ENCODE data around the gene ZNF556. TPM values are rescaled to one million over a fixed set of nuclear protein-coding genes. Genes with fewer than 3 reads are reported as not detected.

The ZNF556 gene
- not detected for total RNA-seq

DNA sequence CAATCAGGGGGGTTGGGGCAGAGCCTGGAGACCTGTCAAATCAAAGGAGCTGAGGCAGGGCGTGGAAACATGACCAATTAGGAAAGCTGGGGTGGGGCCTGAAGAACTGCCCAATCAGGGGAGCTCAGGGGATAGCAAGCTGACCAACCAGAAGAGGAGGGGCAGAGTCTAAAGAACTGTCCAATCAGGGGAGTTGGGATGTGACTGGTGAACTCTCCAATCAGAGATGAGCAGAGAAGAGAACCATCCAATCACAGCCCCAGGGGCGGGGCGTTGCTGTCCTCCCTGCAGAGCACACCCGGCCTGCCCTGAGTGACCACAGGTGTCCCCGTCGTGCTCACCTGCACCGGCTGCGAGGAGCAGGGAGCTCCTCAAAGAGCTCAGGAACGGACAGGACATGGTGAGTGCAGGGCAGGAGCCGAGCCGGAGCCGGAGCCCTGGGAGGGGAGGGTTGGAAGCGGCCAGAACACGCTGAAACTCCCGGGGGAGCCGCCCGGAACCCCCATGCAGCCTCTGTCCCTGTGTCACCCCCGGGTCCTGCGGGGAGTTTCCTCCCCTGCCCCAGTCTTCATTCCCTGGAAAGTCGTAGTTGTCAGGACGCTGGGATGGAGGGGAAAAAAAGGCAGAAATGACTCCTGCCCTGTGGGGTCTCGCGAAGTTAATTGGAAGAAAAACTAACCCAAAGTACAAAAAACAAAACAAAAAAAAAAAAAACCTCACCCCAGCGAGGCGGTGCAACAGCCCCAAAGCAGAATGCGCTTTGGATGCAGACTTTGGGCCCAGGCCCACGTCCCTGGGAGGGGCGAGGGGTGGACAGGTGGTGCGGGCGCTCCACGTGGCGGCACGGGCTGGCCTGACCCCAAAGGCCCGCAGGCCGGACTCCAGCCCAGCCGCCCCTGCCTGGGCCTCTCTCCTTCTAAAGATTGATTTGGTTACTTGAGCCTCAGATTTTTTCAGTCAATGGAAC lies at the start of gene ZNF556:
ZNF556 (plus strand) TSS at position 311 of the 967 bp plus-strand sequence; CDS start at position 398, 87 bp downstream.
- no peak for DNase-seq (ENCODE audit: low spot score)
- no peak for ATAC-seq

DNA sequence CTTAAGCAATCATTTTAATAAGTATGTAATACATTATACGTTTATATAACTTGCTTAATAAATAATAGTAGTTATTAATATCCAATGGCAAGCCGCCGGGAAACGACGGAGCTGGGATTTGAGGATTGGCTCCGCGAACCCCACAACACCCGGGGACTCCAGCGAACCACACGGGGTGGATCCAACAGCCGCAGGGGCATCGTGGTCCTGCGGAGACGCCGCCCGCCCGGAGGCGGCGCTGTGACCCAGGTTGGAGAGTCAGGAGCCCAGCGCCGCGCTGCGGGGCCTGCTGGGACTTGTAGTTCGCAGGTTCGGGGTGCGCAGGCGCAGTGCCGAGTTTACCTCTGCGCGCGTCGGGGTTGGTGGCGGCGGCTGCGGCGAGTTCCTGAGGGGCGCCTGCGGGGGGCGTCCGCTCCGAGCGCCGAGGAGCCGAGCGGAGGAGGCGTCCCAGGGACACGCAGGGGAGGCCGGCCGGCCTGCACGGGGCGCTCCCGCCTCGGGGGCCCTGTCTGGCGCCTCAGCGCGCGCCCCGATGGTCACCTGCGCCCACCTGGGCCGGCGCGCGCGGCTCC lies 47.5 kb upstream of the ZNF556 start, which contains the start of gene ZNF554:
ZNF554 (plus strand) TSS at position 329 of the 572 bp plus-strand sequence; CDS start at position 533, 204 bp downstream.
- ATAC-seq (peak; percentile 97), DNase-seq (ENCODE audit: low spot score) (peak; percentile 96)

DNA sequence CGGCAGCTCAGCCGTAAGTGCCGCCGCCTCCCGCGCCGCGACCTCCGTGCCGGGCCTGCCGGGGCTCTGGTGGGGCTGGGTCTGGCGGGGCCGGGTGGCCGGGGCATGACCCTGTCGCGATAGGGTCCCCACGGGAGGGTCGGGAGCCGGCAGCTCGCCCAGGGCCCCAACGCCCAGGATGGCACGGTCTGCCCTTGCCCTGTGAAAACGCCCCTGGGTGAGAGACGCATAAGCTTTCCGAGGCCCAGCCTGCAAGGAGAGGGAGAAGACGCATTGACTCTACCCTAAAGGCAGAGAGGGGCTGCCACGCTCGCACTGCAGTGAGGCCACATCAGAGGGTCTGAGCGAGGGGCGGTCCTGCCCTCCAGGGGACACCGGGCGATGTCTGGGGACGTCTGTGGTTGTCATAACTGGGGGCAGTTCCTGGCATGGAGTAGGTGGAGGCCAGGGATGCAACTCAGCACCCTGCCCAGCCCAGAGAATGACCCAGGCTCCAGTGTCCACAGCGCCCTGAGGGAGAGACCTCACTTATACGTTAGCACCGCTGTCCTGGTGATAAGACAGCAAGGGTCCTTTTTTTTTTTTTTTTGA lies 46.9 kb upstream of the ZNF556 start:
- DNase-seq (ENCODE audit: low spot score) (no peak), ATAC-seq (peak; percentile 16)

DNA sequence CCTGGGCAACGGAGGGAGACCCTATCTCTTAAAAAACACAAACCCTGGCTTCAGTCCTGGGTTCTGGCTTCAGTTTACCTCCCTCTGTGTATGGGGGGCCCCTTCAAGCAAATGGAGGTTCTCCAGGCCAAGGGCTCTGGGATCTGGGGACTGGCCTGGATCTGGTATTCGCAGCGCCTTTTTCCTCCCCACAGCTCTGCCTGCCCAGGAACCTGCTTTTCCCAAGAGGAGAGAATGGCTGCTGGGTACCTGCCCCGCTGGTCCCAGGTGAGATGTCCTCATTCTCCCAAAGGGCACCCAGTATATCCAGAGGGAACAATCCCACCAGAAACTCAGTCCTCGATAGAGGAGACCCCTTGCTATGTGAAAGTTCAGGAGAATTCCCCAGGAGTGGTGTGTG lies 44.3 kb upstream of the ZNF556 start:
- DNase-seq (ENCODE audit: low spot score) (no peak), ATAC-seq (no peak)

DNA sequence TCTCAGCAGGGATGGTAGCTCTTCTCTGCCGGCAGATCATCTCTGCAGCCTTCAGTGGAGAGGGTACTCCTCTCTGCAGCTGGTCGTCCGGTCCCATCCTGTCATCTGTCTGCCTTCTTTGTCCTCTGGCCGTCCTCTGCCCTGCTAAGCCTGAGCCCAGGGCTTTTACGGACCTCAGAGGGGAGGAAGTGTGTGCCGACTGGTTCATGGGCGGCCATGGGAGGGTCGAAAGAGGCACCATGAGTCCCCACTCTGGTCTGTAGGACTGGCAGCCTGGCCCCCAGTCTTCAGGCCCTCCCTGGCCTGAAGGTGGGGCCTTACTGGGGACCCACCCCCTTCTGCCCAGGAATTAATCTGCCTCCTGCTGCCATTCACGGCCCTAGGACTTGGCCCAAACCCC lies 43.5 kb upstream of the ZNF556 start:
- ATAC-seq (no peak), DNase-seq (ENCODE audit: low spot score) (no peak)

DNA sequence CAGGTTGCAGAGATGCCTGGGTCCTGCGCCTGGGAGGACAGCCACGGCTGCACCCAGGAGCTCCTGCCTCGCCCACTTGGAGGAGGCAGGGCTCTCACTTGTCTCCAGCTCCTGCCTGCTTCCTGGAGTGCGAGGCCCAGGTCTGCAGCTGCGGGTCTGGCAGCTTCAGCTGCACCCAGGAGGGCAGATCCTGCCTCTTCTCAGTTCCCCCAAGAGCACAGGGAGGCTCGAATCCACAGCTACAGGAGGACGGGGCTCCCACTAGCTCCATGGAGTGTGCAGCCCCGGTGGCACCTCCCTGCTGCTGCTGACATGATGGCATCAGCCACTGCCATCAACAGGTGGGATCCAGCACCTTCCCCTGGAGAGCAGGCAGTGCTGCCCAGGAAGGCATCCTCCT lies 43.0 kb upstream of the ZNF556 start:
- ATAC-seq (no peak), DNase-seq (ENCODE audit: low spot score) (no peak)

DNA sequence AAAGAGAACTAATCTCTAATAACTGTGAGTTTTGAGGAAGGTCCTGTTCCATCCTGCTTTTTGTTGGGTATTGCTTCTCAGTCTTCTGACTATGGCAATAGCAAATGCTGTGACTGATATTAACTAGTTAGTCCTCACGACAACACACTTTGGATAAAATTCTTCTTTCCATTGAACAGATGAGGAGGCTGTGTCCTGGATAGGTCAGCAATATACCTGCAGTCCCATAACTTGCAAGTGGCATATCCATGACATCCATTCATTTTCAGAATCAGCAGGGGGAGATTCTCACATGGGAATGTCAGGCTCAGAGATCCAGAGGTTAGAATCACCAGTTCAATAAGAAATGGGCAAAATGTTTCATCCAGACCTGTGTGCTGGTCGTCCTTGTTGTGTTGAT lies 40.1 kb upstream of the ZNF556 start:
- ATAC-seq, result no peak

DNA sequence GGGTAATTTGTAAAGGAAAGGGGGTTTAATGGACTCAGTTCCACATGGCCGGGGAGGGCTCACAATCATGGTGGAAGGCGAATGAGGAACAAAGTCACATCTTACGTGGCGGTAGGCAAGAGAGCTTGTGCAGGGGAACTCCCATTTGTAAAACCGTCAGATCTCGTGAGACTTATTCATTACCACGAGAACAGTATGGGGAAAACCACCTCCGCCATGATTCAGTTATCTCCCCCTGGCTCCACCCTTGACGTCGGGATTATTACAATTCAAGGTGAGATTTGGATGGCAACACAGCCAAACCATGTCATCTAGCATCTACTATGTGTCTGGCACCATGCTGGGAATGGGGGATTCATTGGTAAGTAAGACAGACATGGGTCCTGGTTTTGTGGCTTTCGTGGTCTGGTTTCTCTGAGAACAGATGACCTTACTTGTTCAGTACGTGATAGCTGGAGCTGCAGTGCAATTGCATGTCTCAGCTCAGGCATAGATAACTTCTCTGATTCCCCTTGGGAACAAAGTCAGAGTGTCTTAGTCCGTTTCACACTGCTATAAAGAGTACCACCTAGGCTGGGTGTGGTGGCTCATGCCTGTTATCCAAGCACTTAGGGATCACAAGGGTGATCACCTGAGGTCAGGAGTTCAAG lies 39.2 kb upstream of the ZNF556 start:
- DNase-seq (ENCODE audit: low spot score) (no peak), ATAC-seq (no peak)

More for the DNA sequence above, 40.1 kb upstream of the ZNF556 start:
- DNase-seq (ENCODE audit: low spot score), result no peak

DNA sequence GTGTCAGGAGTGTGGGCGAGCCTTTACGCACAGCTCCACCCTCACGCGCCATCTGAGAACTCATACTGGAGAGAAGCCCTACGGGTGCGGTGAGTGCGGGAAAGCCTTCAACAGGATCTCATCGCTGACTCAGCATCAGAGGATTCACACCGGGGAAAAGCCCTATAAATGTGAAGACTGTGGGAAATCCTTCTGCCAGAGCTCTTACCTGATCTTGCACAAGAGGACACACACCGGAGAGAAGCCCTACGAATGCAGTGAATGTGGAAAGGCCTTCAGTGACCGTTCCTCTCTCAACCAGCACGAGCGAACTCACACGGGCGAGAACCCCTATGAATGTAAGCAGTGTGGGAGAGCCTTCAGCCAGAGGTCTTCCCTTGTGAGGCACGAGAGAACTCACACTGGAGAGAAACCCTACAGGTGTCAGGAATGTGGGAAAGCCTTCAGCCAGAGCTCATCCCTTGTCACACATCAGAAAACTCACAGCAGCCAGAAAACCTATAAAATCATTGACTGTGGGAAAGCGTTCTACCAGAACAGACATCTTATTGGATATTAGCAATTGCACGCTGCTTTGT lies 32.8 kb upstream of the ZNF556 start:
- DNase-seq (ENCODE audit: low spot score) (no peak), ATAC-seq (no peak)

DNA sequence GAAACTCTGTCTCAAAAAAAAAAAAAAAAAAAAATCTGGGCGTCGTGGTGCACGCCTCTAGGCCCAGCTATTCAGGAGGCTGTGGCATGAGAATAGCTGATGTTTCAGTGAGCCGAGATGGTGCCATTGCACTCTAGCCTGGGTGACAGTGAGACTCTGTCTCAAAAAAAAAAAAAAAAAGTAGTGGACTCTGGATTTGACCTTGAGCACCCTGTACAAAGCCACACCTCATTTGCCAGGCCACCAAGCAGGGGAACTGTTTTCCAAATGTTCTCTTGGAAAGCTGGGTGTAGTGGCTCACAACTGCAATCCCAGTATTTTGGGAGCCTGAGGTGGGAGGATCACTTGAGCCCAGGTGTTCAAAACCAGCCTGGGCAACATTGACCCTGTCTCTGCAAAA lies 29.7 kb upstream of the ZNF556 start:
- DNase-seq (ENCODE audit: low spot score) (no peak), ATAC-seq (no peak)

DNA sequence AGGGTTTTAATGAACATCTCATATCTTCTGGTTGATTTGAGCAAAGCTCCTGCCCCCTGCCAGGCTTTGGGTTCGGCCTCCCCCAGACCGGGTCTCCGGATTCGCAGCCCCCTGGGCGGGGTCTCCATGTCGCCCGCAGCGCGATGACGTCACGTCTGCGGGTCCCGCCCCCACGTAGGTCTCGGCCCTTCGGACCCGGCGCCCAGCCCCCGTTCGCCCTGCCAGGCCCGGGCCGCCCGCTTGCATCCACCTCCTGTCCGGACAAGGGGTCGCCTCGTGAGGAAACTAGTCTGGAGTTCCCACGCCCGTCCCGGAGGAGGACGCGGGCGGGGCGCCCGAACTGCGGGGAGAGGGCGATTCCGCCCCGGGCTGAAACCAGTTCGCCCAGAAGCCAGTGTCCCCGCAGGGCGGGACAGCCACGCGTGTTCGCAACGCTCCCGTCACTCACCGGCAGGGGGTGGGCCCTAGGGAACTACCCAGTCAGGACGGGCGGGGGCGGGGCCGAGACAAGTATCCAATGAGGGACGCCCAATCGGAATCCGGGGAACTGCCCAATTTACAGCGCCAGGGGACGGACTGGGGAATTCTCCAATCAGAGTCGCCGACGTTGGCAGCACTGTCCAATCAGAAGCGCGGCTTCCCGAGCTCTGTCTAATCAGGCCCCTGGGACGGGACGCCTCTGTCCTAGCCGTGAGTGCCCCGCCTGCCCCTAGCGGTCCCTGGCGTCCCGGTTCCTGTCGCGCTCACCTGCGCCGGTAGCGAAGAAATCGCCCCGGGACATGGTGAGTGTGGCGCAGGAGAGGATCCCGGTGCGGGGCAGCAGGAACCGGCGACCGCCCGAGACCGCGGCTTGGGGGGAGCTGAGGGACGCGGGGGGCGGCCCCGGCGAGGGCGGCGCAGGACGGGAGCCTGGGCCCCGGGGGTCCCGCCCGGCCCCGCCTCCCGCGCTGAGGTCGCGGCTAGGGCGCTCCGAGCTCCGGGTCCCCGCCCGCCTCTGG lies 26.0 kb upstream of the ZNF556 start, which contains the start of gene ZNF555:
ZNF555 (plus strand) TSS at position 682 of the 998 bp plus-strand sequence; CDS start at position 780, 98 bp downstream.
- ATAC-seq, result peak; percentile 96
- DNase-seq (ENCODE audit: low spot score), result peak; percentile 99

DNA sequence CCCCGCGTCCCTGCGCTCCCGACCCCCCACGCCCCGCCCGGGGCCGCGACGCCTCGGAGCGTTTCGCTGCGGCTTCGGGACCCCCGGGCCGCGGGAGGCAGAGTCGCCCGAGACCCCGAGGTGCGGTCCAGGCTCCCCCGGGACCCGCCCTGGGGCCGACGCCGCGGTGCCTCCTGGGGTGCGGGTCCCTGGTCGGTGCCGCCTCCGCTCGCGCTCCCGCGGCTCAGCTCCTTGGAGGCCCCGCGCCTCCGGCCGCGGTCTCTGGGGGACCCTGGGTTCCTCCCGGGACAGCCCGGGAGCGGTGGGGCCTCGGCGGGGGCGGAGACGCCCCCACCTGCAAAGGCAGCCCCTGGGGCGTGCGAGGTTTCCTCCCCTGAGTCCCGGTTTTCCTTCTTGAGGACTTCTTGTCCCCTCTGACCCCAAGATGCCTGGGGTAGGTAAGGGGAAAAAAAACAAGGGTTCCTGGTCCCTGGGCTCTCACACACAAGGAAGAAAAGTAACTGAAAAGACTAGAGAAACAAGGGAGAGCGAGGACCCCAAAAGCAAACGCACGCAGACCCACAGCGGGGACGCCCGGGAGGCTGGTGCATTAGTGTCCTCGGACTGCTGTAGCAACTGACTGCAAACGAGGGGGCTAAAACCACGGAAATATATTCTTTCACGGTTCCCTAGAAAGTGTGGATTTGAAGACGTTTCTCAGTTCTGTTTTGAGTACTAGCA lies 25.1 kb upstream of the ZNF556 start:
- DNase-seq (ENCODE audit: low spot score) (no peak), ATAC-seq (no peak)

DNA sequence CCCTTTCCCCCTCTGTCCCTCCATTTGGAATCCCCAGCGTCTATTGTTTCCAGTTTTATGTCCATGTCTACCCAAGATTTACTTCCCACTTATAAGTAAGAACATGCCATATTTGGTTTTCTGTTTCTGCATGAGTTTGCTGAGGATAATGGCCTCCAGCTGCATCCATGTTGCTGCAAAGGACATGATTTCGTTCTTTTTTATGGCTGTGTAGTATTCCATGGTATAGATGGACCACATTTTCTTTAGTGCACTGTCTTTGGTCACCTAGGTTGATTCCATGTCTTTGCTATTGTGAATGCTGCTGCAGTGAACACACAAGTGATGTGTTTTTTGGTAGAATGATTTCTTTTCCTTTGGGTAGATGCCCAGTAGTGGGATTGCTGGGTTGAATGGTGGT lies 22.0 kb upstream of the ZNF556 start:
- ATAC-seq, result no peak
- DNase-seq (ENCODE audit: low spot score), result no peak

DNA sequence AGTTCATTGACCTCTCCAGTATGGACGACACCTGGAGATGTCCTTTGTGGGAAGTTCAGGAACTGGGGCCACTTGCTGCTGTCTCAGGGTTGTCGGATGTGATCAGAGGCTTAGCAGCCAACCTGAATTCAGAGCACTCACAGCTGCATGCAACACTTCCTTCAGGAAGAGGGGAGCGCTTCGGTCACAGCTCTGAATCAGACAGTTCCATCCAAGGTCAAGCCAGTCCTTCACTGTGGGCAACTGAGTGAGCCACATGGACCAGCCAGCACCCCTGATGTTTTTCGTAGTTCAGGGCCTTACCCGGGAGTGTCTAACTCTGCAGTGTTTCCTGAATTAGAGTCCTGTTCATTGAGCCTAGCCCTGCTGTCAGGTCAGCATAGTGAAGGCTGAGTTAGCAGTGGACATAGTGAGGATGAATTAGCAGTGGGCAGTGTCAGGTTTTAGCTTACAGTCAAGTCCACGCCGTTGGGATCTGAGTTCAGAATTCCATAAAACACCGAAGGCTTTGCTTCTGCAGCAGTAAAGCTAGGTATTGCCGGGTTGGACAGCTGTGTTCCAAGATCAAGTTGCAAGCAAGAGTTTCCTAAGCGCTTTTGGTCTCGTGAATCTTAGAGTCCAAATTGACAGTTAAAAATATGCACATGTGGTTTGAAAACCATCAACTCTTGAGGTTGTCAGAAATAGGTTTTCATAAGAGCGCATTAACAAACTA lies 20.8 kb upstream of the ZNF556 start:
- no peak for DNase-seq (ENCODE audit: low spot score)
- no peak for ATAC-seq

DNA sequence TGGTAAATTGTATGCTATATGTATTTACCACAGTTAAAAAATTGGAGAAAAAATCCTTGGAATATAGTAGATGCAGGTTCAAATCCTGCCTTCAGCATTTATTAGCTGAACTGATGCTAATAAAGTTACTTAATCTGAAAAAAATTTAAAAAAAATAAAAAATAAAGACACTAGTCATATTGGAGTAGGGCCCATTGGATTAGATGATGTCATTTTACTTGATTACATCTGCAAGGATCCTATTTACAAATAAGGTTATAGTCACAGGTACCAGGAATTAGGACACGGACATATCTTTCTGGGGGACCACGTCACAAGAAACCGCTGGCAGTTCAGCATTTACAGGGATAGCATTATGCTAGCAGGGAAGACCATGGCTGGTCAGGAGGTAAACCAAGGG lies 19.6 kb upstream of the ZNF556 start:
- DNase-seq (ENCODE audit: low spot score) (no peak), ATAC-seq (no peak)

DNA sequence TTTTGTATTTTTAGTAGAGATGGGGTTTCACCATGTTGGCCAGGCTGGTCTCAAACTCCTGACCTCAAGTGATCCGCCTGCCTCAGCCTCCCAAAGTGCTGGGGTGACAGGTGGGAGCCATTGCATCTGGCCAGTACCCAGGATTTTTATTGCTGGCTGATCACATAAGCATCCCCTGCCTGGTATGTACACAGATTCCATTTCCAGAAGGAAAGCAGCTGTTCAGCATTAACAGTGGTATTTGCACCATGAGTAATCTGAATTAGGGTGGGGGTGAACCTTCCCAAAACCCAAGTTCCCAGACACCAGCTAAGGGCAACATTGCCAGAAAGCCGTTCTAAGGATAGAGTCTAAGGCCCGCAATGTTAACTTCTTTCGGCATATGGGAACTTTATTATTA lies 18.5 kb upstream of the ZNF556 start:
- DNase-seq (ENCODE audit: low spot score) (no peak), ATAC-seq (no peak)

DNA sequence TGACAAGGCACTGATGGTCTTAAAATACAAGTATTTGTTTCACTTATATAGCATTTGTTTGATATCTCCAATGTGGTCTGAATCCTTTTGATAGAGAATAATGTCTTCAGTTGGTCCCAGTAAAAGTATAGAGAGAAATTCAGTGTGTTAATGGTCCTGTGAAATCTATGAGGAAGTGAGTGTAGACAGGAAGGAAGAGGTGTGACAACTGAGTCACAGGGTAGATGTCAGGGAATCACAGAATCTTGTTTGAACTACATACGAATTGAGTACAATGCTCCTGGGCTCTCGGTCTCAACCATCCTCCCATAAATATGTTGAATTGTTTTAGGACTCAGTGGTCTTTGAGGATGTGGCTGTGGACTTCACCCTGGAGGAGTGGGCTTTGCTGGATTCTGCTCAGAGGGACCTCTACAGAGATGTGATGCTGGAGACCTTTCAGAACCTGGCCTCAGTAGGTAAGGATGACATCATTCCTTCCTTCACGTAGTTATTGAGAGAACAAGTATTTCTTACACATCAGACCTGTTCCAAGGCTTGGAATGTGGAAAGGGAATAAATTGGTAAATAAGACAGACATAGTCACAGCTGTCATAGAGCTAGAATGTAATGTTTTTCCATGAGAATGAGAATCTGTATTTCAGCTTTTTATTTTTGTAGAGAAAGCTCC lies 16.7 kb upstream of the ZNF556 start:
- ATAC-seq, result no peak
- DNase-seq (ENCODE audit: low spot score), result no peak

DNA sequence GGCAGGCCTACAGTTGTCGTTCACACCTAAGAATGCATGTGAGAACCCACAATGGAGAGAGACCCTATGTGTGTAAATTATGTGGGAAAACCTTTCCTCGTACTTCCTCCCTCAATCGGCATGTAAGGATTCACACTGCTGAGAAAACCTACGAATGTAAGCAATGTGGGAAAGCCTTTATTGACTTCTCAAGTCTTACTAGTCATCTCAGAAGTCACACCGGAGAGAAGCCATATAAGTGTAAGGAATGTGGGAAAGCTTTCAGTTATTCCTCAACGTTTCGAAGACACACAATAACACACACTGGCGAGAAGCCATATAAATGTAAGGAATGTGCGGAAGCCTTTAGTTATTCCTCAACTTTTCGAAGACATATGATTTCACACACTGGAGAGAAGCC lies 14.5 kb upstream of the ZNF556 start:
- ATAC-seq (no peak), DNase-seq (ENCODE audit: low spot score) (no peak)

All from left lobe of liver (tissue), 2 donors.